GM06990 (cell line): ENCODE data around the gene OR2T34.
"Not testable (repeated sequence)": the region's sequence is repeated elsewhere in the genome, so short reads cannot be mapped to it uniquely, and the experiment has no call there.

Source experiments
- DNase-seq: peaks from one replicate; pipeline ENCODE4 v3.0.0-alpha.2; 2011; ENCODE audit not compliant: insufficient read length; ENCODE audit errors: extremely low read depth
- H3K27me3 ChIP-seq: replicated peaks from 2 replicates; pipeline ENCODE4 v1.6.0; 2011; ENCODE audit warnings: low read length; ENCODE audit not compliant: control insufficient read depth, insufficient read depth
- H3K36me3 ChIP-seq: 2 replicates; pipeline ENCODE4 v1.5.1; 2011; ENCODE audit warnings: low read length; ENCODE audit not compliant: control insufficient read depth, insufficient read depth
- H3K4me3 ChIP-seq: replicated peaks from 2 replicates; pipeline ENCODE4 v1.5.1; 2011; ENCODE audit warnings: low read depth, mild to moderate bottlenecking, control low read depth, low read length
- CTCF ChIP-seq: IDR thresholded peaks from 2 replicates; pipeline ENCODE4 v1.5.1; 2011; ENCODE audit warnings: low read length, control low read depth, mild to moderate bottlenecking, inconsistent platforms; ENCODE audit not compliant: insufficient read depth, poor library complexity, severe bottlenecking

The OR2T34 gene

GRCh38 chr1:248574657-248575056 lies at the start of gene OR2T34:
TSS of gene OR2T34 (minus strand) at chr1:248574757. CDS start at chr1:248574757, 0 bp downstream.
- not testable (repeated sequence) for DNase-seq, H3K36me3 ChIP-seq, H3K4me3 ChIP-seq, H3K27me3 ChIP-seq

GRCh38 chr1:248622570-248623001 lies 48.0 kb upstream of the OR2T34 start:
- H3K36me3 ChIP-seq = no peaks in the 10 kb centered on the region
- peak; percentile 57 for DNase-seq
- no peaks in the 10 kb centered on the region for H3K27me3 ChIP-seq
- TF ChIP-seq CTCF = peak; percentile 47
- H3K4me3 ChIP-seq = no peak overlapping the region

GRCh38 chr1:248621770-248622169 lies 47.2 kb upstream of the OR2T34 start:
- DNase-seq = no peak
- no peaks in the 10 kb centered on the region for H3K36me3 ChIP-seq
- H3K4me3 ChIP-seq = no peak overlapping the region
- no peak for TF ChIP-seq CTCF
- no peaks in the 10 kb centered on the region for H3K27me3 ChIP-seq

GRCh38 chr1:248618878-248619277 lies 44.3 kb upstream of the OR2T34 start:
- Histone ChIP-seq H3K4me3 (no peak overlapping the region), H3K27me3 (no peaks in the 10 kb centered on the region), H3K36me3 (no peaks in the 10 kb centered on the region)
- DNase-seq = no peak
- peak; percentile 75 for TF ChIP-seq CTCF

GRCh38 chr1:248618119-248618518 lies 43.6 kb upstream of the OR2T34 start:
- Histone ChIP-seq H3K36me3 (no peaks in the 10 kb centered on the region), H3K4me3 (no peak overlapping the region), H3K27me3 (no peaks in the 10 kb centered on the region)
- no peak for TF ChIP-seq CTCF
- no peak for DNase-seq

GRCh38 chr1:248613742-248614141 lies 39.2 kb upstream of the OR2T34 start:
- H3K36me3 ChIP-seq = peaks cover 1% of the 10 kb centered on the region; the same call in 1 of the 2 replicates
- TF ChIP-seq CTCF = no peak

More at GRCh38 chr1:248613742-248614141, 39.2 kb upstream of the OR2T34 start:
- Histone ChIP-seq H3K27me3 (no peaks in the 10 kb centered on the region), H3K4me3 (no peak overlapping the region)
- DNase-seq = no peak
